GM18526 (cell line): Measurements from ENCODE around the gene HOXB6.

Experiments used
- POLR2A ChIP-seq: IDR thresholded peaks from 3 replicates; pipeline ENCODE4 v1.6.1; 2011; ENCODE audit not compliant: insufficient read length; ENCODE audit errors: extremely low read depth

The HOXB6 gene

DNA sequence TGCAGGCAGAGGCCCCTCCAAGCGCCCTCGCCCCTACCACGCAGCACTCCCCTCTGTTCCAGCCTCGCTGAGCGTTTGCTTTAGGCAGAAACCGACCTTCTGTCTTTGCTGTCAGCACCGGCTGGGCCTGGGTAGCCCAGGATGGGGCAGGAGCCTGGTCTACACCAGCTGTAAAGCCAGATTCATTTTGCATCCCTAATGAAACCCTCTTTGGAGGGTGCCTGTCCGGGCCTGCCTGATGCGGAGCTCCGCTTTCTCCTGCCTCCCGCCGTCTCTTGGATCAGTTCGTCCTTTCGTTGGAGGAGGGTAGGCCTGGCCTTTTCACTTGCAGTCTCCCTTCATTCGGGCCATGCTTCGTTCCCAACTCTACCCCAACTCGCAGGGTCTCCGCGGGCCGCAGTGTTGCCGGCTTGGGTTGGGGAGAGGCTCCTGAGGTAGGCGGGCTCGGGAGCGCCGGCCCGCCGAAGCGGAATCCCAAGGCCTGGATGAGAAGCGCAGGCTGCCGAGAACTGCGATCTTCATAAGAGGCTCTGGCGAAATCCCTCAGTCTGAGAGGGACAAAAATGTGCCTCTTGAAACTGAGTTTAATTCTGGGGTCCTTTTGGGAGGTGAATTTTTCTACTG lies 15.2 kb upstream of the HOXB6 start:
- TF ChIP-seq POLR2A: no peak

DNA sequence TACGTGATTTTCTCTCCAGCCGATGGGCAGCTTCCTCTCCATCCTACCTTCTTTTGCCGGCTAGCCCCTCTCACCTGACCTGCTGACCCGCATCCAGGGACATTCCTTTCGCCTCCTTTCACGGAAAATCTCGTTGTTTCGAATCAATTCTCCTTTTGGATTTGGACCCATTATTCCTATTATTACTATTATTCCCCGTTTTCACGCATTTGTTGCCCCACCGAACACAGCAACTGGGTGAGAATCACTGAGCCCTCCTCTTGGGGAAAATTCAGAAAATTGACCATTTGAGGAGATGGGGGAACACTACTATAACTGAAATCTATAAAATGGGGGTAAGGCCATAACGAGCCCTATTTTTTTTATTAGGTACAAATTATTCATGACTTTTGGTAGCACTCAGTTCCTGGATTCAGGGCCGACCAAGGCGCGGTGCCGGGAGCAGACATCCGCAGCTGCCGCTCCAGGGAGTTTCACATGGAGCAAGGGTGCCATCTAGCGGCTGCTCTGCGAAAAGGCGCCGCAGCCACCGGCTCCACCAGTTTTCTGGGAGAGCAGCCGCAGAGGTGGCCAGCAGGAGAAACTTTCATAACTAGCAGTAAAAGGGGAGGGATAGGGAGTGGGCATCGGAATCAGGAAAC lies 13.6 kb upstream of the HOXB6 start:
- TF ChIP-seq POLR2A: no peak

DNA sequence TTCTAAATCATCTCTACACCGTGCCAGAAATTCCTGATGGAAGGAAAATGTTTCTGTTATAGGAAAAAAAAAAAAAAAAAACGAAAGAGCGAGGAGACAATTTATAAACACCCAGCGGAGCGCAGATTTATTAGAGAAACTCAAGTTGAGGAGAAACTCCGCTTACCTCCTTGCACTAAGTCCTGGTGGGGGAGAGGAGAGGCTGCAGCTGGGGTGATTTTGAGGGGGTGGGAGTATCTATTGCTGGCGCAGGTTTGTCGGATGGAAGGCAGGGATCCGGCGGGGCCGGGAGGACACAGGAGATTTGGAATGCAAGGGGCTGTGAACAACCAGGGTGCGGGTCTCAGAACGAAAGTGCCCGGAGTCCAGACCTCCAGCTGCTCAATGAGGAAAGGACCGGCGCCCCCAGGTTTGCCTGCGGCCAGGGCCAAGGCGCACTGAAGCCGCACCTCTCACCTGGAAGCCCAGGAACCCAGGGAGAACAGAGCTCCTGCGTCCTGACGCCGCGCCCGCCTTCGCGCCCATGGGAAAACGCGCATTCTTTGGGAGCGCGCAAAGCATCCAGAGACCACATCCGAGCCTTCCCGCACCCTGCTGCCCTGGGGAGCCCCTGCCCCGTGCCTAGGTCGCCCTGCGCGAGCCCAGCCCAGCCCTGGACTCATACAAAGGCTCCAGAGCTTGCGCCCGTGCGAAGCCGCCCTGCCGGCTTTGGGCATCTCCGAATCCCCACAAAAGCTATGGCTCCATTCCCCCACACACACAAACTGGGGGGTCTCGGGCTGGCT lies 12.9 kb upstream of the HOXB6 start:
- TF ChIP-seq POLR2A: no peak

DNA sequence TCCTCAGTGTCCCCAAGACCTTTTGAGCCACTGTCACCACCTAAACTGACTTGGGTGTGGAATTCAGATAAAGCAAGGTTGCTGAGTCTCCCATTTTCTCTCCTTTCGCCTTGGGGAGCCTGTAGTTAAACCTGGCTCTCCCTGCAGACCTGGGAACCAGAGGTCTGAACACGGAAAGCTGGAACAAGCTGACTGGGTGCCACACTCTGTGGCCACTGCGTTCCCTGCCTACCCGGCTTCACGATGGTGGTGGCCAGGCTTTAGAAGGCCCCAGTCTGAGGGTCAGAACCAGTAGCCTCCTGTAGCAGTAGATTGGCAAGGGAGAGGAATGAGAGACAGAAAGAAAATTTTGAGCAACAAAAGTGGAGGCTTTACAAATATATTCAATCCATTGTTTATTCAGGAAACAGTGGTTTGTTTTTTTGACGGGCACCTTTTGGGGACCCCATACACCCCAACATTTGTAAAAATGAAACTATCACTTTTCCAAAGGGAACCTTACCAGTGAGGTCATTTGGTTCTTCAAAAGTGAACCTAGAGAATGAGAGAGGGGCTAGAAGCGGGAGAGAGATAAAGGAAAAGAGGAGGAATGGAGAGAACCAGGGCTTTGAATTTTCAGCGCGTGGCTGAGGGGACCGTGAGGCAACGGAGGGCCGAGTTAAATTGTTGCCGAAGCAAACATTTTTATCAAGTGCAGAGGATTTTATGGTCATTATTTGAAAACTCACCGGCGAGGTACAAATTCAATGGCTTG lies 12.1 kb upstream of the HOXB6 start:
- no peak for TF ChIP-seq POLR2A

DNA sequence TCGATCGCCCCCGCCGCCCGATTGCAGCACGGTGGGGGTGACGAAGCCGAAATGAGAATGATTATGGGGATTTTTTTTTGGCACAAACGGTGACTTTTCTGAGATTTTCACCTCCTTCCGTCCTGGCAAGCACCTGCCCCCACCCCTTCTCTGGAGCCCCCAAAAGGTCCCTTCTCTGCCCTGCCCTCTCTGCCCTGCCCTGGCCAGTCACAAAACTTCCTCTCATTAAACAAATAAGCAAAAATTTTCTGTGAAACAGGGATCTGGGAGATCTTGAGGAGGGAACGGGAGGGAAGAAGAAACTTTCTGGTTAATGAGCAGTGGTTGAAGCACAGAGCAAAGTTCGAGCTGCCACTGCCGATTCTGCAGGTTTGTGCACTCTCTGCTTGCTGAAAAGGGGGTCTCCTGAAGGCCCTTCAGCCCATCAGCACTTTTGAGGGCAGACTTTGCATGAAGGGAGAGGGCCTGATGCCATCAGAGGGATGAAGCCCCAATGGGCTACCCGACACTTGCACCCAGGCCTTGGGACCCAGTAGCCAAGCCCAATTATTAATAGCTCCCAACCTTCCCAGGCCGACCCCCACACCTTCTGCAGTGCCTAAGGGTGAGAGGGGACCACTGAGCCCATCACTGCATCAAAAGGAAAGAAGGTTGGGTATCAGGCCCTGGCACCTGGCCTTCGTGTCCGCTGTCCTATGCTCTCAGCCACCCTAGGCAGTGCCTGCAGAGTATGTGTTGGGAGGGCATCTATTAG lies 11.4 kb upstream of the HOXB6 start:
- TF ChIP-seq POLR2A: no peak

DNA sequence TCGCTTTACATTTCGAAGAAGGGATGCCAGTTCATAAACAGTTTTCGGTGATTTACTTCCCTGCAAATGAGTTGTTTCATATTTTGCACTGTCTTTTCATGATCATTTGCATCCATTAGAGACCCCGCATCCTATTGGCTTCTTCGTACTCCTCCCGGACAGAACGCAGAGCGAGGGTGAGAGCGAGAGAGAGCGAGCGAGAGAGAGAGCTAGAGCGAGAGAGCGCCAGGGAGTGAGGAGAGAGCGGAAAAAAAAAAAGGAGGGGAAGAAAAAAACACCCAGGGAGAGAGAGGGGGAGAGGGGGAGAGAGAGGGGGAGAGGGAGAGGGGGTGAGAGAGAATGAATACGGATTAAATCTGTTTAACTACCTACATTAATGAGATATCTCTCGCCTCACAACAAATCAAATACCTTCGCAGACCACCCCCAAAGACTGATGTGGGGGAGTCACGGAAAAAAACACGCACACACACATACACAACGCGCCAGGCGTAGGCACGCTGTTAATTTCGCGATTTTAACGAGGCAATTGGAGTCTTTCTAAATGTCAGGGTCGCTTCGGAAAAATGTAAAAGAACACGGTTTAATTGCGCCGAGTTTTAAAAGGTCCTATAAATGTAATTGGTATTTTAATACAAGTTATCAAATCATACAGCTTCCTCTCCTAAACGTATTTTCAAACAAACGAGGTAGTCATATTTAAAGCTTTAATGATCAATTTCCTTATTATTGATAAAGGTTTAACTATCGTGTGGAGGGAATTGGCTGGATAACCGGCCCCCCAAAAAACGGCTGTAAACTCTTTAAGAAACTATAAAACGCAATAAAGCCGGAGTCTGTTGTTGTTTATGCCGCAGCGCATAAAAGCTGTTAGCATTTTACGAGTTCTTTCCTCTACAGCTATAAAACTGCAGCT lies 10.5 kb upstream of the HOXB6 start, which contains the start of gene HOXB8:
Gene HOXB8 (minus strand): TSS at position 246 of the 916 bp plus-strand sequence. CDS start 588 bp downstream, outside the sequence.
- no peak for TF ChIP-seq POLR2A

DNA sequence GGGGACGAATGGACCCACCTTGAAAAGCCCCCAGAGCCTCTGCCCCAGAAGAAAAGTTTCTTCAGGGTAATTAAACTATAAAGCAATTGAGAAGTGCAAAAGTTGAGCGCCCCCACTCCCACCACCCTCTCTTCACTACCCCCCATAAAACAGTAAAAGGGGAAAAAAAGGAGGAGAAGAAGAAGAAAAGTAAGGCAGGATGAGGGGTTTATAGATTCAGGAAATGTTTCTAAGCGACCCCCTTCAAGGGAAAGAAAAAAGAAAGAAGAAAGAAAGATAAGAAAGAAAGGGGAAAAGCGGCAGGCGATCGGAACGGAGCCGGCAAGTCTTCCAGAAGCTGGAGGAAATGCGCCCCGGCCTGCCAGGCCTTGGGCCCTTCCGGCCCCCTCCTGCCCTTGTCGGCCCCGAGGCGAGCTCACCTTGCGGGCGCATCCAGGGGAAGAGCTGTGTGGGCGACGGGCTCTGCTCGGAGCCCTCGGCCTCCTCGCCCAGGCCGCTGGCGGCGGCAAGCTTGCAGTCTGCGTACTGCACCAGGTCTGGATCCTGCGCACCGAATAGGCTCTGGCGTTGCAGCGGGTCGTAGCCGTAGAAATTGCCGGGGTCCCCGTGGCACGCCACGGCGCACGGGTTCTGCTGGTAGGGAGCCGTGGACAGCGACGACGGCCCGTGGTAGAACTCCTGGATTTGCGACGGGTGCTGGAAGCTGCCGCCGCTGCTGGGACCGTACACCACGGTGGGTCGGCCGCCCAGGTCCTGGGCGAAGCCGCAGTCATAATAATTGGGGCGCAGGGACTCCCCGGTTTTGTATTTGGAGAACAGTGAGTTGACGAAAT lies 9.3 kb upstream of the HOXB6 start:
- TF ChIP-seq POLR2A: no peak

DNA sequence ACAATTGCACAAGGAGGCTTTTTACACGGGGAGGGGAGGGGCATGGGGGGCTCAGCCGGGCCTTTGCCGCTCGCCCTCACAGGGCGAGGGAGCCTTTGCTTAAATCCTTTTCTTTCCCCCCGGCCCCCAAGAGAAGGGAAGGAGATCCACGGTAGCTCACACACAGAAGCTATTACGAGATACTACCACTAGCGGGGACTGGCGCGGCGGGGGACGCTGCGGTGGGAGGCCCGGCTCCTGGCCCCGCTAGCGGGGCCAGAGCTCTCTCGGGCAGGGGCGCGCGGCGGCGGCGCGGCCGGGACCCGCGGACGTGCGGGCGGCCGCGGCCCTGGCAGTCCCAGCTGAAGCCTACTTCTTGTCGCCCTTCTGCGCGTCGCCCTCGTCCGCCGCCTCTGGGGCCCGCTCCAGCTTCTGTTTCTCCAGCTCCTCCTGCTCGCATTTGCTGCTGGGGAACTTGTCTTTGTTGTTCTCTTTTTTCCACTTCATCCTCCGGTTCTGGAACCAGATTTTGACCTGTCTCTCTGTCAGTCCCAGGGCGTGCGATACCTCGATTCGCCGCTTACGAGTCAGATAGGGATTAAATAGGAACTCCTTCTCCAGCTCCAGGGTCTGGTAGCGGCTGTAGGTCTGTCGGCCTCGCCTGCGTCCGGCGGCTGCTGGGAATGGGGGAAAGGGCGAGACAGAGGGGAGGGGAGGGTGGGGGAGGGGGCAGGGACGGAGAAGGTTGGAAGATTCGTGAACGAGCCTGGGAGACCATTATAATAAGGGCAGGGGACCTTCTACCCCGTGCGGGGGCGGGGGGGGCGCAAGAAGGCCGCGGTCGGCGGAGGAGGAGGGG lies 8.3 kb upstream of the HOXB6 start:
- no peak for TF ChIP-seq POLR2A

DNA sequence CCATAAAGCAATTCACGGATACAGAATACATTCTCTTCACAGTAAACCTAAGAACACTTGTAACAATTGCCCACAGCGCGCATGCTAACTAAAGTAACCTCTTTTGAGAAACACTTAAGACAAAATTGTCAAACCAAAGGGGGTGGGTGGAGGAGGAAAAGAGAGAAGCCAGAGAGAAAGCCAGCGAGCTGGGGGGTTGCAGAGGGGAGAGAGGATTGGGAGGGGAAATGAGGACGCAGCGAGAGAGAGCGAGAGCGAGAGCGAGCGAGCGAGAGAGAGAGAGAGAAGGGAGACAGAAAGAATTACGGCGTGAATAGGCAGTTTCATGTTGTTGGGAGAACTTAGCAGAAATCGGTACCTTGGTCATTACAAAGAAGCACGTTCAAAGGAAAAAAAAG lies 7.7 kb upstream of the HOXB6 start:
- no peak for TF ChIP-seq POLR2A

DNA sequence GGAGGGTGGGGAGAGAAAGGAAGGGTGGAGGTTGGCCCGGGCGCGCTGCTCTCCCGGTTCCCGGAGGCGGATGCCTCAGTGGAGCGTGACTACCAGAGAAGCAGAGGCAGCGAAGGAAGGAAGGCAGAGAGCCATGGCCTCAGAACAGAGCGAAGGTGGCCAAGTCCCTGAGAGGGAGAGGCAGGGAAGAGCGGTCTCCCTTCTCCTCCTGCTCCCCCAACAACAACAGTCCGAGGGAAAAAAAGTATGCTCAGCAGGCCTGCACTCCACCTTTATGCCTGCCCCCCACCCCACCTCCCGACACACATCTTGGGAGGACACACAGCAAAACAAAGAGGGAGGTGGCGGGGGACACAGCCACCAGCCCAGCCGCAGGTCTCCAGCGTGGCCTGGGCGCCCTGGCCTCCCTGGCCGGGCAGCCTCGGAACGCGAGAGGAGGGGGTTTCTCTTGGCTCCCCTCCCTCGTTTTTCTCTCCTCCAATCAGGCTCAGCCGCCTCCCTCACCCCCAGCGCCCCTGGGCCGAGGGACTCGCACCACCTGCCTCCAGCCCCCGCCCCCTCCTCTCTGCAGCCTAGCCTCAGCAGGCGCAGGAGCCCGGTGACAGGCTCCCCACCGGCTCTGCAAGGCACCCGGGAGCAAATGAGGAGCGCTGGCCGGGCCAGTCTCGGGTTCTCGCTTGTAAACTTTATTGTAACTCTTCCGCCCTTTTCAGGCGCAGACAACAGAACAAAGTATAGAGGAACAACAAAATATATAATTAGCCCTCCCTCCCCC lies 7.1 kb upstream of the HOXB6 start:
- TF ChIP-seq POLR2A: no peak

DNA sequence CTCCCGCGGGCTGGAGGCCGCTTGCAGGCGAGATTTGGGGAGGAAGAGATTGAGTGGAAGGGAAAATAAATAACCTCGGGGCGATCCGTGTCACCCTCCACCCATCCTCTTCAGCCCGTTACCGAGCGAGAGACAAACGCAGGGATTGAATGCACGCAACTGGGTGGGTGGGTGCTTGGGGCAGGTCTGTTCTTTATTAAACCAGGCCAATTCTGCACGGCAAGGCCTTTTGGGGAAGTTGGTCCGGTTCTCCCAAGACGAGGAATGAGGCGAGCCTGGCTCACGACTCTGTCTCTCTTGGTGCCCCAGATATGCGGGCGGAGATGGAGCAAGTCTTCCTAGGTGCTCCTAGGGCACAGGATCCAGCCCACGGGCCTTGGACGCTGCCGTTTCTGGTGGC lies 6.4 kb upstream of the HOXB6 start:
- no peak for TF ChIP-seq POLR2A
